ENCODE measurements around the gene PPP4C.
"Not testable (repeated sequence)": the region's sequence is repeated elsewhere in the genome, so short reads cannot be mapped to it uniquely, and the experiment has no call there.

Gene PPP4C

DNA sequence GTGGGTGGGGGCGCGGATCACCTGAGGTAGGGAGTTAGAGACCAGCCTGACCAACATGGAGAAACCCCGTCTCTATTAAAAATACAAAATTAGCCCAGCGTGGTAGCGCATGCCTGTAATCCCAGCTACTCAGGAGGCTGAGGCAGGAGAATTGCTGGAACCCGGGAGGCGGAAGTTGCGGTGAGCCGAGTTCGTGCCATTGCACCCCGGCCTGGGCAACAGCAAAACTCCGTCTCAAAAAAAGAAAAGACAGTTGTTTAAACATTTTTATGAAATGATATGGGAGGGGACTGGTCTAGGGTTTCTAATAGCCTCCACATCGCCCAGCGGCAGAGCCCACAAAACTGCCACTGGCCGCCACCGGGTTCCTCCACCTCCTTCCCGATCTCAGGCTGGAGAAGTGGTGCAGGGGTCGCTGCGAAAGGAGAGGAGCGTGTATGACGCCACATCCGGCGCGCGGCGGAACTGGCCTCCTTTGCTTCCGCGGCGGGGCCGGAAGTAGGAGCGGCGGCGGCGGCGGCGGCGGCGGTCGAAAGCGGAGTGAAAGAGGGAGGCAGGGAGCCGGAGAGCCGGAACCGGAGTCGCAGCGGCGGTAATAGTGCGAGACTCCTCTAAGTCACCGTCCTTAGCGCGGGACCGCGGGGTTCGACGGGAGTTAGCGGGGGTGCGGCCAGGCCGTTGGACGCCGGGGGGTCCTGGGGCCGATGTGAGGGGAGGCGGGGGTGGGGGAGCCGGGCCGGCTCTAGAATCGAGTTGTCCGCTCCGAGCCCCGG lies at the start of gene PPP4C:
TSS of gene PPP4C (plus strand) at position 492 of the 773 bp plus-strand sequence. CDS start 384 bp downstream, outside the sequence.
- peak; percentile 75 to 81 for DNase-seq (ENCODE audit: low read depth in 2 of 2)

DNA sequence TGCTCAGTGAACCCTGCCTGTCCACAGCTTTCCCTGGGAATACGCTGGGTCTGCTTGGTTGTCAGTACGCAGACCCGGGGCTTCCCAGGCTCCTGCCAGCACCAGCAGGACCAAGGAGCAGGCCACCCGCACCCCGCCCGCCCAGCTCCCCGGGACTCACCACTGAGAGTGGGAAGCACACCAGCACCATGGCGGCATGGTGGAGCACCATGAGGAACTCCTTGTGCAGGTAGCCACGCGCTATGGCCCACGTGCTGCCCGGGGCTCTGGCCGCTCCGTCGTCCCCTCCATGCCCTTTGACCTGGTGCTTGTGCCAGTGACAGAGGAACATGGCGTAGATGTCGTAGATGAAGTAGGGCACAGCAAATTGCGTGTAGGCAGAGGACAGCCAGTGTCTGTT lies 49.3 kb upstream of the PPP4C start:
- DNase-seq (ENCODE audit: low read depth in 2 of 2), result no peak

DNA sequence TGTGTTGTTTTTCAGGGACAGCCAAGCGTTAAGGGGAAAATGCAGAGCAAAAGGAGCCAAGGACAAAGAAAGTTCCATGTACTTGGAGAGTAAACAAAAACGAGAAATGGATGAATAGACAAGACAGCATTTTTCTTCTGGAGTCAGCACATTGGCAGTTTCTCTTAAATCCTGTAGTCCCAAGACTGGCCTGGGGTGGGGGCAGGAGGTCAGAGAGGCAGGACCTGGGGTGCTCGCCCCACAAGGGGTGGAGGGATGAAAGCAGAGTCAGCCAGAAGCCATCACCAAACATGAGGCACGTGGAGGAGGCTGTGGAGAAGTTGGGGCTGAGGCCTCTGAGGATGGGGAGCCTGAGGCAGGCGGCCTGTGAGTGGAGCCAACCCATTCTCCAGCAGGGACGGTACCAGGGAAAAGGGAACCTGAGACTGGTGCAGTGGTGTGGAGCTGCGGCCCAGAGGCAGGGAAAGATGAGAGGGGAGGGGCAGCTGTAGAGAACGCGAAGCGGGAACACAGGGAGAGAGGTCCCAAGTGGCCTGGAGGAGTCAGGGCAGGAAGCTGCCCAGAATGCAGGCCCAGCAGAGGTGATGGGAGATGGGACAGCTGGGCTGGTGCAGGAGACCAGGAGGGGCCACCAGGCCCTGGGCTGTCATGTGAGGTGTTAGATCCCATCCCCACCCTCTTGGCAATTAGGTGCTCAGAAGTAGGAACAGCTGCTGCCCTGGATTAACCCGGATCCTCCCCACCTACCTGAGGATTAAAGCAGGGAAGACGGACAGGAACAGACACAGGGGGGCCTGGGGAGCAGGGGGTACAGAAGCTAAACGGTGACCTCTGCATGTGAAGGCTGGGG lies 48.0 kb upstream of the PPP4C start:
- DNase-seq (ENCODE audit: low read depth in 2 of 2), result no peak

DNA sequence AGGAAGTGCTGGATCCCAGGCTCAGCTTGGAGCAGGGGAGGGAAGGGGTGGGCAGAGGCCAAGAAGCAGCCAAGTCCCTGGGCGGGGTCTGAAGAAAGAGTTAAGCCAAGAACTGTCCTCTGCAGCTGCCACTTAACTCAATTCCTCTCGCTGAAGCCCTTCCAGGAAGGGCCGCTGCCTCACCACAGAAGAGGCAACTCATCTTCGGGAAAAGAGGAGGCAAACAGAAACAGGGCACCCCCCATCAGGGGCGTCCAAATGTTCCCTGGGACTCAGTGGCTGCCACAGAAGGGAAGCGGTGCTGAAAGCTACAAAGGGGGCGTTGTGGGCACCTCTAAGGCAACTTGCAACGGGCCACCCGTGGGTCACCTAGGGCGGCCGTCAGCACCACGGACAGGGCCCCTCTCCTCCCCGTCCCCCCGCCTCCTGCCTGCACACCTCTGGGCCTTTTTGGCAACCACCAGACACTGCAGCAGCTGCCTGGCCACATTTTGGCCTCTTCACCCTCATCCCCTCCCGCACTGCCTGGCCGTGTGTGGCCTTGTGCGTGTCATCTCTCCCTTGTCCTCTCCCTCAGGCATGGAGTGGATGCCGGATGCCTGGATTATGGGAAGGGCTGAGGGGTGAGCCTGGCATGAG lies 47.2 kb upstream of the PPP4C start:
- DNase-seq (ENCODE audit: low read depth in 2 of 2), result no peak

DNA sequence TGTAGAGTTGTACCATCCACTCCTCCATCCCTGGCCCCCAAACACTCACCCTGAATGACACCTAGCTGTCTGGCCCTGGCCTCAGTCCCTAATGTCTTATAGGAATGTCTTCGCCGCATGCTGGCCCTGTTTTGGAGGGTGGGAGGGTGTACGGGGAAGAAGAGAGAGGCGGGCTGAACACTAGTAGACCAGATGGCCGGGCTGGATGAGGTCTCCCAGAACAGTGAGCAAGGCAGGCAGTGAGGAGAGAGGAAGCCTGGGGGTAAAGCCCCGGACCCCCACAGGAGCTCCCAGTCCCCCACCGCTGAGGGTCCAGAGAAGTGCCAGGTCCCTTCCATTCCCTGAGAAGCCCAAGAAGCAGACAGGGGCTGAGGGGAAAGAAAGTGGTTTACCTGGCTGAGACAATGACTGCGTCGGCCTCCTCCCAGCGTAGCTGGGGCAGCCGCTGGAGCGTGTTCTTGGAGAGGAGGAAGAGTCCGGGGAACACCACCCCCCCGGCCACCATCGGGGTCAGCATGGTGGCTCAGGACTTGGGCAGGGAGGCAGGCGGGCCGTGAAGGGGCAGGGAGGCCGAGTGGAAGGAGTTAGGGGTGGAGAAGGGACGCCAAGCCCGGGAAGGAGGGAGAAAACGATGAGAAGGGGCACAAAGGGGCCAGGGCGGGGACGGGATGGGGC lies 45.6 kb upstream of the PPP4C start:
- DNase-seq (ENCODE audit: low read depth in 2 of 2), result no peak

DNA sequence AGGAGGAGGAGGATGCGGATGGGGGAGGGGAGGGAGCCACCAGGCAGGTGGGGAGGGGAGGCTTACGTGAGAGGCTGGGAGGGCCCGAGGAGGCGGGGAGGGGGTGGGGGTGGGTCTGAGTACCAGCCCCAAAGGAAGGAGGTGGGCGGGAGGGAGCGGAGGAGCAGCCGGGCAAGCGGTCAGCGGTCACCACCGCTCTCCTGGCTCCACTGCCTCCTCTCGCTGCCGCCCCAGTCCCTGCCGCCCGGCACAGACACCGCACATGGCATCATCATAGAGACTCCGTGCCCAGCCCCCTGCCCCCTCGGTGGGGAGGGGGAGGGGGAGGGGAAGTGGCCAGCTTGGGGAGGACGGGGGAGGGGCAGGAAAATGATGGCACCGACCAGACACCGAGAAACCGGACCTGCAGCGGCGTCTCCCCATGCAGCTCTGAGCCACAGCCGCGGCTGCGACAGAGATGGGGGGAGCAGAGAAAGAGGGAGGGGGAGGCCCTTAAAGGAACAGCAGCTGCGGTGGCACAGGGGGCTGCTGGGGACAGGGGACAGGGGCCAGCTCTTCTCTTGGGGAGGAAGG lies 44.9 kb upstream of the PPP4C start, which contains the start of gene TLCD3B:
TSS of gene TLCD3B (minus strand) at position 431 of the 573 bp plus-strand sequence. CDS start 744 bp downstream, outside the sequence.
- no peak for DNase-seq (ENCODE audit: low read depth in 2 of 2)

DNA sequence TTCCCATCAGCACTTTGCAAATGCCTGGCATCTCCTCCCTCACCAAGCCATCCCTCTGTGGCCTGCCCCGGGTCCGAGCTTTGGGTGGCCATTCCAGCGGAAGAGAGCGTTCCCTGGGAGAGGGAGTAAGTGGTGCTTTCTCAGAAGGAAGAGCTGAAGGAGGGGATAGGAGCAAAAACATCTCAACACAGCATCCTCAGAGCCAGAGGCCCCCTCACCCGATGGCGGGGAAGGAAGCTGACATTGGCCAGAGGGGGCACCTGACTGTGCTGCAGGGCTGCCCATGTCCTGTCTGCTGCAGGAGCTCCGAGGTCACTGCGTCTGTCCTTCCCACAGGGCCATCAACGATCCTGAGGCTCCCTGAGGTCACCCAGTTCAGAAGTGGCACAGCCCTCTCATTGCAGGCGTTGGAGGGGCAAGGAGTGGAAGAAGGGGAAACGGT lies 44.3 kb upstream of the PPP4C start:
- no peak for DNase-seq (ENCODE audit: low read depth in 2 of 2)

DNA sequence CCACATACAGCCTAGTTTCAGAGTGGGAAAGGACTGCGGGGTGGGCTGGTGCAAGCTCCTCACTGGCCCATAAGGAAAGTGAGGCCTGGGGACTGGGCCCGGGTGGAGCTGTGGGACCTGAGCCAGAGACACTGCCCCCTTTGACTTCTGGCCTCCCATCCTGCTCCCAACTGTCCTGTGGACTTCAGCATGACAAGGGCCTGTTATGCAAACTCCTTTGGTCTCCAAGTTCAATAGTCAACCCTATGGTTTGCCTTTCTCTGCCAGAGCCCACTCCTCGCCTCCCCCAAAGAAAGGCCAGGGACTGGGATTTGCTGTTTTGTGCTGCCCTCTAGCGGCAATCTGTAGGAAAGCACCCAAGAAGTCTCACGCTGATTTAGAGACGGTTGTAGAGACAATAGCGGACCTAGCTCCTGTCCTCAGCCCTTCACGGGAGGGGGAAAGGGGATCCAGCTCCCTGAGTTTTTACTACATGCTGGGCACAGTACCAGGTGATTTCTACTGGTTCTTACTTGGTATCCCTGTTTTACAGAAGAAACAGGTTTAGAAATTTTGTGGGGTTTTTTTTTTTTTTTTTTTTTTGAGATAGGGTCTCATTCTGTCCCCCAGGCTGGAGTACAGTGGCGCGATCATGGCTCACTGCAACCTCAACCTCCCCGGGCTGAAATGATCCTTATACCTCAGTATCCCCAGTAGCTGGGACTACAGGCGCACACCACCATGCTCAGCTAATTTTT lies 43.5 kb upstream of the PPP4C start:
- peak; percentile 18 to 33 for DNase-seq (ENCODE audit: low read depth in 2 of 2)

DNA sequence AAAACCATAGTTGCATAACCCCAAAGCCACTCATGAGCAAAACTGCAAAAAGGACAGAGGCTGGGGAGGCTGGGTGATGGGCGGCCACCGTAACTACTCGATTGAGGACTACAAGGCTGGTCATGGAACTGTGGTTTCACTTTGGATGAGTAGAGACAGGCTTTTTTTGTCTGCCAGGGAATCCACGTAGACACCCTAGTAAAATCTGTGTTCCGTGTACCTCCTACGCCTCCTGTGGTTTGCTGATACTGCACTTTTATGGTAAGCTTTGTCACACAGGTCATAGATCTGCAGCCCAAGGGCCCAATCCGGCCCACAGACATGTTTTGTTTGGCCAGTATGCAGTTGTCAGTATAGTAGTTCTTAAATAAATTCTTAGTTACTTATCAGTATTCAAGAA lies 42.5 kb upstream of the PPP4C start:
- DNase-seq (ENCODE audit: low read depth in 2 of 2), result no peak

DNA sequence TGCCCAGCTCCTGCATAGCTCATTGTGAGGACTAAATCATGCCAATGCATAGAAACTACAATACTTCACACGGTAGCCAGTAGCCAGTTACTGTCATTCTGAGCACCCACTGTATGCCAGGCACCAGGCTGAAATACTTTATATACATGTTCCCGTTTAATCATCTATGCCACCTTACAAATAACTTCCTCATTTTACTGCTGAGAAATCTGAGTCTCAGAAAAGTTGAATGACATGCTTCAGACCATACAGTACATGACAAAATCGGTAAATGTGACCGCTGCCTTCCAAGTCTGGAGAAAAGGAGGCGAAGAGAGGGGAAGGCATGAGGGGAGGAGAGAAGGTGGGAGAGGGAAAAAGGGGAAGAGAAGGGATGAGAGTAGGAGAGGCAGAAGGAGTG lies 35.6 kb upstream of the PPP4C start:
- no peak for DNase-seq (ENCODE audit: low read depth in 2 of 2)

DNA sequence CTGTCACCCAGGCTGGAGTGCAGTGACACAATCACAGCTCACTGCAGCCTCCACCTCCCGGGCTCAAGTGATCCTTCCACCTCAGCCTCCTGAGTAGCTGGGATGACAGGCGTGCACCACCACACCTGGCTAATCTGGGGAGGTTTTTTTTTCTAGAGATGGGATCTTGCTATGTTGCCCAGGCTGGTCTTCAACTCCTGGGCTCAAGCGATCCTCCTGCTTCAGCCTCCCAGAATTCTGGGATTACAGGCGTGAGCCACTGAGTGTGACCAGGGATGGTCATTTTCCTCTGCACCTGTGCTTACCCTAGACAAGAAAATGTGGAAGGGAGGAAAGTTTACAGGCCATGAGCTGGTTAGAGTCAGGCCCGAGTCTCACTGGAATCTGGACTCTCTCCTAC lies 35.1 kb upstream of the PPP4C start:
- not testable (repeated sequence) for DNase-seq (ENCODE audit: low read depth in 2 of 2)

DNA sequence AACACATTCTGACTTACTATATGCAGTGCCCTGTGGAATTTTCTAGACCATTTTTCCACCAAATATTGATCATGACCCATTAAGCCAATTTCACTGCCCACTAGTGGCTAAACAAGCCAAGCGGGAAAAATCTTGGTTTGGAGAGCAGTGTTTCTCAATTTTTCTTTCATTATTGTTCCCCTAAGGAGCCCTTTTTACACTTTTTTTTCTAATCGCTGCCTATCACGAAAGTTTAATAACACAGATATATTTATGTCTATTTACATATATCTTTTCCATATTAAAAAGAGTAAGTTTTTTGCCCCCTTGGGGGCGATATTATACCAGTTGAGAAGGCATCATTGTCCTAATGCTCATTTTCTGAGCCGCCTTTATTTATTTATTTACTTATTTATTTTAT lies 34.0 kb upstream of the PPP4C start:
- no peak for DNase-seq (ENCODE audit: low read depth in 2 of 2)

DNA sequence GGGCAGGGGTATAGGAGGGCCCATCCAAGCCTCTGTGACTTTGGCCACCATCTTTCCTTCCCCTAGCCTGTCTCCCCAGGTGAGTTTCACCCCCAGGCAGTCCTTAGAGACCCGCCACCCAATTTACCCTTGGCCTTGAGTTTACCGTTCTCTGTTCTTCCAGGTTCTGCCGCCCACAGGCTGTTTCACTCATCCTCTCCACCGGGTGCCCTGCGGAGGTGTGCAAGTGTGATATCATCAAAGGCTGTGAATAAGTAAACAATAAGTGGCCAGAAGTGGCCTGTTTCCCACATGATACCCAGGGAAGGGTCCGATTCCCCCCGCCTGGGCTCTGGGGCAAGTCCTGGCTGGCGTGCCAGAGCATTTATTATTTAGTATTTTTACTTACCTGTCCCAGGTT lies 29.6 kb upstream of the PPP4C start:
- DNase-seq (ENCODE audit: low read depth in 2 of 2), result no peak

DNA sequence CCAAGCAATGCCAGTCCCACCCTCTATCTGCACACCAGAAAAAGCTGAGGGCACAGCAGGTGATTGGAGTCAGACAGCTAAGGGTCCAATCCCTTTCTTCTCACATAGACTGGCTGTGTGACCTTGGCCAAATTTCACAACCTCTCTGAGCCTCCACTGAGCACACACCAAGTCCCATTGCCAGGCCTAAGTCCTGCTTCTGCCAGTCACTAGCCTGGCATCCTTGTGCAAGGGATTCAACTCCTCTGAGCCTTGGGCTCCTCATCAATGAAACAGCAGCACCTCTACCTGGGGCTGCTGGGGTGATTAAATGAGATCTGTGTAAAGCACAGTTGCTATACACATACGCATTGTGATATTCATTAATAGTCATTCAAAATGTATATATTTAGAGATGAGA lies 29.2 kb upstream of the PPP4C start:
- DNase-seq (ENCODE audit: low read depth in 2 of 2), result no peak

DNA sequence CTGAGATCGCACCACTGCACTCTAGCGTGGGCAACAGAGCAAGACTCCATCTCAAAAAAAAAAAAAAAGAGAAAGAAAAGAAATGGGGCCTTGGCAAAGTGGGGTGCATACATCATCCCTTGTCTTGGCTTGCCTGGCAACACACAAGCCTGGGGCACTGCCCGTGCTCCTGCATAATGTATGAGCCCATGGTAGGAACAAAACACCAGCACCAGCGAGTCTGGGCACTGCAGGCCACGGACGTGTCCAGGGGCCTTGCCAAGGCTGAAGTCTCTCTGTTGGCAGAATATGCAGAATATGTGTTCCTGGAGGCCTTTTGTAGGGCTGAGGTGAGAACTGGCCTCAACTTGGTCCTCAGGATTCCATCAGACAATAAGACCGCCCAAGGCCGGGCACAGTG lies 25.9 kb upstream of the PPP4C start:
- no peak for DNase-seq (ENCODE audit: low read depth in 2 of 2)

DNA sequence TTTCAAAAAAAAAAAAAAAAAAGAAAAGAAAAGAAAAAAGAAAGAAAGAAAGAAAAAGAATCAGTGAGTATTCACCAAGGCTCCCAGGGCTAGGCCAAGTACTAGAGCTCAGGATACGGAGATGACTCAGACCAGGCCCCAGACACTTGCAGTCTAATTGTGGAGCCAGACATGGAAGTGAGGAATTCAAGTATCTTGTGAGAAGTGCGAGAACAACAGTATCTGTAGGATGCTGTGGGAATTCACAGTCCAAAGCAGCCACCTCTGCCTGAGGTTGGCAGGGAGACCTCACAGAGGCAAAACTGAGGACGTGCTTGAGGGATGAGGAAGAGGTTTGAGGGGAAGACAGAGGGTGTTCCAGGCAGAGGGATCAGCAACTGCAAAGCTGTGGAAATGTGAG lies 24.3 kb upstream of the PPP4C start:
- no peak for DNase-seq (ENCODE audit: low read depth in 2 of 2)

DNA sequence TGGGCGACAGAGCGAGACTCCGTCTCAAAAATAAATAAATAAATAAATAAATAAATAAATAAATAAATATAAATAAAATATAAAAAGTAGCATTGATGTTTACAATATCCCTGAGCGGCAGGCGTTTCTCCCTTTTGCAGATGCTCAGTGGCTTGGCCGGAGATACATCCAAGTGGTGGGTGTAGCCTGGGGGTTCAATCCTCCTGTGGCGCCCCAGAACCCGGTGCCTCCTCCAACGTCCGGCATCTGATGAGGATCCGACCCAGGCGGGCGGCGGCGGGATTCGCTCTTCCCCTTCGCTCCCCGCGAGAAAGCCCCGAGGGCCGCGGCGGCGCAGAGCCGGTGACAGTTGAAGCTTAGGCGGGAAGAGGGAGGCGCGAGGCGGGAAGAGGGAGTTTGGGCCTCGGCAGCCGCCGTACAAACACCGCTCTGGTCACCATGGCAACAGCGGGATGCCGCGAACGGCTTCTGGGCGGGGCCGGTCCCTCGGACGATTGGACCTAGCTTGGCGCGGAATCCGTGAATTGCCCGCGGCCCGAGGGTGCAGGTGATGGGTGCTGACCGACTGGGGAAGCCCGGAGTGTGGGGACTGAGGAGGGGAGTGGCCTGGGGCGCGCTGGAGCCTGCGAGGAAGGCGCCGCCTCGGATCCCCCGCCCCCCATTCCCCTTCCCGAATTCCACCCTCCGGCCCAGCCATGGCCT lies 23.0 kb upstream of the PPP4C start:
- peak; percentile 73 to 78 for DNase-seq (ENCODE audit: low read depth in 2 of 2)

DNA sequence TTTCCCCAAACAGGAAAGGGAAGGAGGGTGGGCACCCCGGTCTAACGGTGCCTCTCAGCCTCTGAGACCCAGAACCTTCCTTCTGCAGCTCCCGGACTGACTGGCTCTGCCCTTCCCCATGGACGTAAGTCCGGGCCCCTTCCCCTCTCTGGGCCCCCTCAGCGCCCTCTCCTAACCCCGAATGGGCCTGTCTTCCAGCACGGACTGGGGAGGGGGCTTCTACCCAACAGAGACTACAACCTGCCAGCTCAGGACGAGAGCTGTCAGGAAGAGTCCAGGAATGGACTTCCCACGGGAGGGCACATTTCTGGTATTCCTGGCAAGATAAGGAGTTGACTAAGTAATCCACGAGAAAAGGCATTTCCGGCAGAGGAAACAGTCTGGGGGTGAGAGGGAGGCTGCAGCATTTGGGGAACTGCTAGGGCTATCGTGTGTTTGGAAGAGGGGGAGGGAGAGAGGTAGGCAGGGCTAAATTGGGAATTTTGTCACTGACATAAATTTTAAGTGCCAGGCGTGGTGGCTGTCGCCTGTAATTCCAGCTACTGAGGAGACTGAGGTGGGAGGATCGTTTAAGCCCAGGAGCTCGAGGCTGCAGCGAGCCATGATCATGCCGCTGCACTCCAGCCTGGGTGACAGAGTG lies 22.3 kb upstream of the PPP4C start:
- DNase-seq (ENCODE audit: low read depth in 2 of 2), result no peak

DNA sequence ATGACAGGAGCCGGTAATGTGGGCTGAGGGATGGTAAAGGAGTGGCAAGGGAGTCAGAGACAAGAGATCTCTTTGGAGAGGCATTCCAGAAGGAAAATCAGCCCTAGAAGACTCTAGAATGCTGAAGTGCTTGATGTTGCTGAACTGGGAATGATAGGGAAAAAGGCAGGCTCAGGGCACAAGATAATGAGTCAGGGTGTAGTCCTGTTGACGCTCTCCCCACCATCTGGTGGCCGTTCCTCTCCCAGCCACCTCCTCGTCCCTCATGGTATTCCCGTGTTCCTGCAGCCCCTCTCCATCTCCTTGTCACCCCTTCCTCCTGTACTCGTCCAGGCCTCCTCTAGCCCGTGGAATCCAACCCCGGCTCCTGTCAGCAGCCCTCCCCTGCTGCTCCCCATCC lies 21.3 kb upstream of the PPP4C start:
- no peak for DNase-seq (ENCODE audit: low read depth in 2 of 2)

All from activated CD8-positive, alpha-beta memory T cell treated with anti-CD3 and anti-CD28 coated beads for 4 hours (primary cell).